ENCODE measurements around the gene WNT7A.

Gene WNT7A

GRCh38 chr3:13845806-13846205 lies 34.1 kb downstream of the WNT7A start:
- H3K27ac Mint-ChIP-seq (ENCODE audit: low read depth), result no peak overlapping the region
- ATAC-seq (replicated peaks; ENCODE audit: extremely low read depth, poor library complexity, severe bottlenecking) (no peak), DNase-seq (ENCODE audit: low spot score in 2 of 2) (no peak)
- no peaks in the 10 kb centered on the region for H3K36me3 Mint-ChIP-seq (ENCODE audit: insufficient read depth)
- no peak overlapping the region for H3K4me3 Mint-ChIP-seq
- H3K4me1 Mint-ChIP-seq, result no peaks in the 10 kb centered on the region
- H3K9me3 Mint-ChIP-seq, result no peaks in the 10 kb centered on the region
- H3K27me3 Mint-ChIP-seq, result peaks cover 14% of the 10 kb centered on the region

GRCh38 chr3:13844911-13845310 lies 35.0 kb downstream of the WNT7A start:
- Mint-ChIP-seq H3K4me1 (no peaks in the 10 kb centered on the region), H3K27me3 (peaks cover 10% of the 10 kb centered on the region), H3K36me3 (ENCODE audit: insufficient read depth) (no peaks in the 10 kb centered on the region), H3K4me3 (no peak overlapping the region), H3K9me3 (no peaks in the 10 kb centered on the region), H3K27ac (ENCODE audit: low read depth) (no peak overlapping the region)
- ATAC-seq (replicated peaks; ENCODE audit: extremely low read depth, poor library complexity, severe bottlenecking) (no peak), DNase-seq (ENCODE audit: low spot score in 2 of 2) (no peak)

GRCh38 chr3:13844286-13844685 lies 35.6 kb downstream of the WNT7A start:
- H3K27ac Mint-ChIP-seq (ENCODE audit: low read depth), result no peak overlapping the region
- no peaks in the 10 kb centered on the region for H3K4me1 Mint-ChIP-seq
- ATAC-seq (replicated peaks; ENCODE audit: extremely low read depth, poor library complexity, severe bottlenecking) (no peak), DNase-seq (ENCODE audit: low spot score in 2 of 2) (no peak)
- H3K4me3 Mint-ChIP-seq, result no peak overlapping the region
- H3K9me3 Mint-ChIP-seq, result no peaks in the 10 kb centered on the region
- H3K36me3 Mint-ChIP-seq (ENCODE audit: insufficient read depth), result no peaks in the 10 kb centered on the region
- H3K27me3 Mint-ChIP-seq, result peaks cover 10% of the 10 kb centered on the region

GRCh38 chr3:13843351-13843750 lies 36.5 kb downstream of the WNT7A start:
- H3K4me1 Mint-ChIP-seq, result no peaks in the 10 kb centered on the region
- no peak overlapping the region for H3K27ac Mint-ChIP-seq (ENCODE audit: low read depth)
- no peak for ATAC-seq (replicated peaks; ENCODE audit: extremely low read depth, poor library complexity, severe bottlenecking)

GRCh38 chr3:13842226-13842625 lies 37.6 kb downstream of the WNT7A start:
- Mint-ChIP-seq H3K9me3 (no peaks in the 10 kb centered on the region), H3K36me3 (ENCODE audit: insufficient read depth) (no peaks in the 10 kb centered on the region), H3K27me3 (peaks cover 7% of the 10 kb centered on the region), H3K4me3 (no peak overlapping the region), H3K27ac (ENCODE audit: low read depth) (no peak overlapping the region), H3K4me1 (no peaks in the 10 kb centered on the region)
- no peak for ATAC-seq (replicated peaks; ENCODE audit: extremely low read depth, poor library complexity, severe bottlenecking)
- DNase-seq (ENCODE audit: low spot score in 2 of 2), result no peak

More at GRCh38 chr3:13843351-13843750, 36.5 kb downstream of the WNT7A start:
- Mint-ChIP-seq H3K36me3 (ENCODE audit: insufficient read depth) (no peaks in the 10 kb centered on the region), H3K27me3 (peaks cover 10% of the 10 kb centered on the region), H3K4me3 (no peak overlapping the region), H3K9me3 (no peaks in the 10 kb centered on the region)
- DNase-seq (ENCODE audit: low spot score in 2 of 2), result no peak

GRCh38 chr3:13841826-13842225 lies 38.0 kb downstream of the WNT7A start:
- peaks cover 3% of the 10 kb centered on the region for H3K27me3 Mint-ChIP-seq
- no peaks in the 10 kb centered on the region for H3K9me3 Mint-ChIP-seq
- H3K4me3 Mint-ChIP-seq, result no peak overlapping the region
- ATAC-seq (replicated peaks; ENCODE audit: extremely low read depth, poor library complexity, severe bottlenecking) (no peak), DNase-seq (ENCODE audit: low spot score in 2 of 2) (no peak)
- no peaks in the 10 kb centered on the region for H3K36me3 Mint-ChIP-seq (ENCODE audit: insufficient read depth)
- H3K4me1 Mint-ChIP-seq, result no peaks in the 10 kb centered on the region
- H3K27ac Mint-ChIP-seq (ENCODE audit: low read depth), result no peak overlapping the region

GRCh38 chr3:13841141-13841540 lies 38.7 kb downstream of the WNT7A start:
- H3K9me3 Mint-ChIP-seq, result no peaks in the 10 kb centered on the region
- no peaks in the 10 kb centered on the region for H3K4me1 Mint-ChIP-seq
- H3K36me3 Mint-ChIP-seq (ENCODE audit: insufficient read depth), result no peaks in the 10 kb centered on the region
- H3K27me3 Mint-ChIP-seq, result no peaks in the 10 kb centered on the region
- H3K27ac Mint-ChIP-seq (ENCODE audit: low read depth), result no peak overlapping the region
- DNase-seq (ENCODE audit: low spot score in 2 of 2) (no peak), ATAC-seq (replicated peaks; ENCODE audit: extremely low read depth, poor library complexity, severe bottlenecking) (no peak)
- no peak overlapping the region for H3K4me3 Mint-ChIP-seq

- Mint-ChIP-seq H3K9me3 (no peaks in the 10 kb centered on the region), H3K4me3 (no peak overlapping the region), H3K36me3 (ENCODE audit: insufficient read depth) (no peaks in the 10 kb centered on the region), H3K4me1 (no peaks in the 10 kb centered on the region), H3K27me3 (peaks cover 1% of the 10 kb centered on the region), H3K27ac (ENCODE audit: low read depth) (no peak overlapping the region)
- ATAC-seq (replicated peaks; ENCODE audit: extremely low read depth, poor library complexity, severe bottlenecking) (no peak), DNase-seq (ENCODE audit: low spot score in 2 of 2) (no peak)
These were observed 39.4 kb downstream of the WNT7A start for GRCh38 chr3:13840456-13840855.

GRCh38 chr3:13839726-13840340 lies 40.0 kb downstream of the WNT7A start:
- no peaks in the 10 kb centered on the region for H3K9me3 Mint-ChIP-seq
- peaks cover 7% of the 10 kb centered on the region for H3K27me3 Mint-ChIP-seq
- DNase-seq (ENCODE audit: low spot score in 2 of 2) (no peak), ATAC-seq (replicated peaks; ENCODE audit: extremely low read depth, poor library complexity, severe bottlenecking) (no peak)
- no peaks in the 10 kb centered on the region for H3K4me1 Mint-ChIP-seq
- no peak overlapping the region for H3K4me3 Mint-ChIP-seq
- H3K27ac Mint-ChIP-seq (ENCODE audit: low read depth), result no peak overlapping the region
- no peaks in the 10 kb centered on the region for H3K36me3 Mint-ChIP-seq (ENCODE audit: insufficient read depth)

- no peaks in the 10 kb centered on the region for H3K36me3 Mint-ChIP-seq (ENCODE audit: insufficient read depth)
- peaks cover 13% of the 10 kb centered on the region for H3K27me3 Mint-ChIP-seq
- no peak overlapping the region for H3K27ac Mint-ChIP-seq (ENCODE audit: low read depth)
- ATAC-seq (replicated peaks; ENCODE audit: extremely low read depth, poor library complexity, severe bottlenecking) (no peak), DNase-seq (ENCODE audit: low spot score in 2 of 2) (no peak)
- H3K4me1 Mint-ChIP-seq, result no peaks in the 10 kb centered on the region
- H3K9me3 Mint-ChIP-seq, result no peaks in the 10 kb centered on the region
- no peak overlapping the region for H3K4me3 Mint-ChIP-seq
These were observed 40.6 kb downstream of the WNT7A start for GRCh38 chr3:13839253-13839652.

- no peak for ATAC-seq (replicated peaks; ENCODE audit: extremely low read depth, poor library complexity, severe bottlenecking)
- no peak overlapping the region for H3K27ac Mint-ChIP-seq (ENCODE audit: low read depth)
- H3K4me1 Mint-ChIP-seq, result no peaks in the 10 kb centered on the region
- no peak overlapping the region for H3K4me3 Mint-ChIP-seq
- H3K27me3 Mint-ChIP-seq, result peaks cover 17% of the 10 kb centered on the region
- no peaks in the 10 kb centered on the region for H3K36me3 Mint-ChIP-seq (ENCODE audit: insufficient read depth)
- DNase-seq (ENCODE audit: low spot score in 2 of 2), result no peak
- H3K9me3 Mint-ChIP-seq, result no peaks in the 10 kb centered on the region
These were observed 41.5 kb downstream of the WNT7A start for GRCh38 chr3:13838421-13838820.

- Mint-ChIP-seq H3K4me3 (no peak overlapping the region), H3K4me1 (no peaks in the 10 kb centered on the region)
- no peak for ATAC-seq (replicated peaks; ENCODE audit: extremely low read depth, poor library complexity, severe bottlenecking)
These were observed 42.1 kb downstream of the WNT7A start for GRCh38 chr3:13837751-13838150.

GRCh38 chr3:13836658-13837587 lies 42.9 kb downstream of the WNT7A start:
- DNase-seq (ENCODE audit: low spot score in 2 of 2) (no peak), ATAC-seq (replicated peaks; ENCODE audit: extremely low read depth, poor library complexity, severe bottlenecking) (no peak)
- Mint-ChIP-seq H3K4me3 (no peak overlapping the region), H3K27ac (ENCODE audit: low read depth) (no peak overlapping the region), H3K27me3 (peaks cover 32% of the 10 kb centered on the region), H3K4me1 (no peaks in the 10 kb centered on the region), H3K9me3 (no peaks in the 10 kb centered on the region), H3K36me3 (ENCODE audit: insufficient read depth) (no peaks in the 10 kb centered on the region)

More at GRCh38 chr3:13837751-13838150, 42.1 kb downstream of the WNT7A start:
- H3K27me3 Mint-ChIP-seq, result peaks cover 24% of the 10 kb centered on the region
- no peaks in the 10 kb centered on the region for H3K9me3 Mint-ChIP-seq
- H3K27ac Mint-ChIP-seq (ENCODE audit: low read depth), result no peak overlapping the region
- no peak for DNase-seq (ENCODE audit: low spot score in 2 of 2)
- no peaks in the 10 kb centered on the region for H3K36me3 Mint-ChIP-seq (ENCODE audit: insufficient read depth)
